ENCODE measurements around the gene C18orf32. TPM values are rescaled to one million over a fixed set of nuclear protein-coding genes. Genes with fewer than 3 reads are reported as not detected.

The C18orf32 gene
- total RNA-seq (2022; extraction: Qiagen RNA extraction; ENCODE audit: low read depth) = 9.3 to 25.7 TPM (median 24.9 TPM) in 5 replicates

DNA sequence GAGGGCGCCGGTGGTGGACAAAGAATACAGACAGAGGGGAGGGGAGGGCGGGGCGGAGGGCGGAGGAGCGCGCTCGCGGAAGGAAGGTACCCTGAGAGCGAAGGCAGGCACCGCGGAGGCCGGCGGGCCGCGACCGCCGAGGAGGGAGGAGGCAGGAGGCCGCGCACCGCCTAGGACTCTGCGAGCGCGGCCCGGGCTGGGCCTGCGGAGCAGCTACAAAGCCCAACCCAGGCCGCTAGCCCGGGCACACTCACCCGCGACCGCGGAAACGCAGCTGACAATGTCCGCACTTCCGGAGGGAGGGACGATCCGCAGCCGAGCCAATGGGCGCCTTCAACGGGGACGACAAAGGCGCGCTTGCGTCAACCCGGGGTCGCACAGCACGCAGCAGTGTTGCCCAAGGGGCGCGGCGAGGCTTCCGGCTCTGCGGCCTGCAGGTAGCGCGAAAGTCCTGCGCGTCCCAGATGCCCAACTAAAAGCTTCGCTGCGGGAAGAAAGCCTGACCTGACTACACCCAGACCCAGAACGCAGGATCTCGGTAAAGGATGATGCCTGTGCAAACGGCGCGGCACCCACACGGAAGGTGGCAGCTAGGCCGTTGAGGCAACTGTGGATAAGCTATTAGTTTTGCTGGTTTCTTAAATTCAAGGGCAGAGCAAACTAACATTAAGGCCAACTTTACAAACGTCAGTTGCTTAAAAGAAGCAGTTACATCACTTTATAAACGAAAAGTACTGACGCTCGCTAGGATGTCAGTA lies at the start of gene C18orf32:
TSS of gene C18orf32 (minus strand) at position 282 of the 758 bp plus-strand sequence. CDS start 3,486 bp downstream, outside the sequence.

GRCh38 chr18:49491857-49492693 lies 5.0 kb upstream of the C18orf32 start, which contains the start of gene RPL17:
Gene RPL17, minus strand, starts transcription at chr18:49492465.

Other genes starting within 250 kb of the C18orf32 start
- gene DYM, start 26.6 kb downstream of the C18orf32 start, total RNA-seq (2022; extraction: Qiagen RNA extraction; ENCODE audit: low read depth) = 9.6 to 13.4 TPM (median 11.3 TPM) in 5 replicates
- 1,500 to 2,140 TPM (median 1,665 TPM) in 5 replicates for gene RPL17, start 5.2 kb upstream of the C18orf32 start, total RNA-seq (2022; extraction: Qiagen RNA extraction; ENCODE audit: low read depth)
- gene LIPG, start 74.8 kb upstream of the C18orf32 start, total RNA-seq (2022; extraction: Qiagen RNA extraction; ENCODE audit: low read depth) = 0.06 to 0.27 TPM (median 0.20 TPM) in 5 replicates

All from A549 treated with RU486 at 1 μM for 4 hours (cell line).